Cardiac septum (tissue), 1 donor: ENCODE measurements around the gene FAM3D. TPM values are rescaled to one million over a fixed set of nuclear protein-coding genes. Genes with fewer than 3 reads are reported as not detected.
"Not testable (repeated sequence)": the region's sequence is repeated elsewhere in the genome, so short reads cannot be mapped to it uniquely, and the experiment has no call there.

ENCODE experiments used
- DNase-seq: peaks from one replicate; pipeline ENCODE4 v3.0.0-alpha.2; 2020; ENCODE audit warnings: low spot score
- intact Hi-C: fragments of 100-400 bp; cut with DNase I; formaldehyde crosslinking; loops from one replicate; pipeline ENCODE4 v1.14.0; 2022
- long read RNA-seq: library from polyadenylated mRNA; unstranded; transcript quantifications from one replicate; pipeline ENCODE4 v2.0.0, GENCODE V29; 2021
- total RNA-seq: library from RNA; stranded (reverse); fragmentation: NEBNext Ultra II Directional; extraction: Animal tissue kit (Norgen Biotek cat#: 25700); gene quantifications from one replicate; pipeline ENCODE4 v1.2.1, GENCODE V29; 2021
- donor health status: DM: no; HTN: no; CAD: no.

FAM3D gene
- total RNA-seq, result not detected
- long read RNA-seq, result 0 reads

GRCh38 chr3:58666683-58667082, at the start of gene FAM3D:
Gene FAM3D, minus strand, starts transcription at chr3:58666774. Its CDS starts 11,211 bp downstream, at chr3:58655563.
- intact Hi-C loops, result no loop called here

GRCh38 chr3:58713715-58714401, 47.3 kb upstream of the FAM3D start:
- intact Hi-C loops, result no loop called here
- no peak for DNase-seq

More at GRCh38 chr3:58666683-58667082, at the start of gene FAM3D:
- DNase-seq, result peak; percentile 73

GRCh38 chr3:58711871-58712270, 45.3 kb upstream of the FAM3D start:
- DNase-seq, result no peak
- intact Hi-C loops, result no loop called here

GRCh38 chr3:58708983-58709382, 42.4 kb upstream of the FAM3D start:
- intact Hi-C loops, DNase-seq: not testable (repeated sequence)

- intact Hi-C loops, result no loop called here
- DNase-seq, result no peak
These were observed 41.7 kb upstream of the FAM3D start for GRCh38 chr3:58708116-58708791.

GRCh38 chr3:58707390-58707930, 40.9 kb upstream of the FAM3D start:
- no peak for DNase-seq
- intact Hi-C loops, result no loop called here

GRCh38 chr3:58706395-58707167, 40.0 kb upstream of the FAM3D start:
- no peak for DNase-seq
- intact Hi-C loops, result no loop called here

- intact Hi-C loops, result no loop called here
- DNase-seq, result no peak
These were observed 38.2 kb upstream of the FAM3D start for GRCh38 chr3:58704745-58705144.

GRCh38 chr3:58704304-58704703, 37.7 kb upstream of the FAM3D start:
- intact Hi-C loops, DNase-seq: not testable (repeated sequence)

- DNase-seq, result no peak
- intact Hi-C loops, result no loop called here
These were observed 31.7 kb upstream of the FAM3D start for GRCh38 chr3:58698246-58698645.

GRCh38 chr3:58697561-58697960, 31.0 kb upstream of the FAM3D start:
- no peak for DNase-seq
- intact Hi-C loops, result no loop called here

GRCh38 chr3:58696813-58697212, 30.2 kb upstream of the FAM3D start:
- intact Hi-C loops, DNase-seq: not testable (repeated sequence)

- DNase-seq, result no peak
- intact Hi-C loops, result no loop called here
These were observed 29.5 kb upstream of the FAM3D start for GRCh38 chr3:58696093-58696492.

GRCh38 chr3:58695284-58695683, 28.7 kb upstream of the FAM3D start:
- intact Hi-C loops, DNase-seq: not testable (repeated sequence)

GRCh38 chr3:58693940-58694850, 27.6 kb upstream of the FAM3D start:
- intact Hi-C loops, result no loop called here

GRCh38 chr3:58692484-58692883, 25.9 kb upstream of the FAM3D start:
- intact Hi-C loops, result no loop called here
- DNase-seq, result no peak

More at GRCh38 chr3:58693940-58694850, 27.6 kb upstream of the FAM3D start:
- DNase-seq, result no peak

GRCh38 chr3:58691997-58692396, 25.4 kb upstream of the FAM3D start:
- intact Hi-C loops, result no loop called here

GRCh38 chr3:58690490-58690889, 23.9 kb upstream of the FAM3D start:
- intact Hi-C loops, result no loop called here
- no peak for DNase-seq

More at GRCh38 chr3:58691997-58692396, 25.4 kb upstream of the FAM3D start:
- no peak for DNase-seq

- intact Hi-C loops, result no loop called here
- DNase-seq, result no peak
These were observed 22.0 kb upstream of the FAM3D start for GRCh38 chr3:58688574-58688973.
